Fibroblast of the aortic adventitia (primary cell): ENCODE data around the gene PRKG1. TPM values are rescaled to one million over a fixed set of nuclear protein-coding genes. Genes with fewer than 3 reads are reported as not detected.
"Not testable (repeated sequence)": the region's sequence is repeated elsewhere in the genome, so short reads cannot be mapped to it uniquely, and the experiment has no call there.

Source experiments
- DNase-seq: peaks from one replicate; pipeline ENCODE4 v3.0.0-alpha.2; 2010; ENCODE audit warnings: low read depth
- H3K4me3 ChIP-seq: 2 replicates; pipeline ENCODE4 v1.5.1; 2011; ENCODE audit warnings: low read depth, mild to moderate bottlenecking, control low read depth, low read length, moderate library complexity
- CTCF ChIP-seq: IDR thresholded peaks from 2 replicates; pipeline ENCODE4 v1.5.1; 2011; ENCODE audit warnings: mild to moderate bottlenecking, low read length, control low read depth, inconsistent platforms; ENCODE audit not compliant: insufficient read depth
- total RNA-seq: library from RNA; depleted of rRNA; stranded (reverse); fragments of >200 nt; gene quantifications from 2 replicates; pipeline ENCODE4 v1.2.3, GENCODE V29; 2012; ENCODE audit warnings: low replicate concordance

Gene PRKG1
- total RNA-seq, 1 donor: 45.6 TPM

- TF ChIP-seq CTCF: no peak
- no peak overlapping the region for H3K4me3 ChIP-seq
- no peak for DNase-seq
These were observed 359.7 kb downstream of the PRKG1 start for GRCh38 chr10:51433949-51434475.

GRCh38 chr10:51436805-51437204, 362.5 kb downstream of the PRKG1 start:
- TF ChIP-seq CTCF: no peak
- H3K4me3 ChIP-seq: no peak overlapping the region
- no peak for DNase-seq

- no peak overlapping the region for H3K4me3 ChIP-seq
- TF ChIP-seq CTCF: no peak
- DNase-seq: no peak
These were observed 365.4 kb downstream of the PRKG1 start for GRCh38 chr10:51439645-51440044.

- no peak overlapping the region for H3K4me3 ChIP-seq
- DNase-seq: no peak
- TF ChIP-seq CTCF: no peak
These were observed 371.3 kb downstream of the PRKG1 start for GRCh38 chr10:51445588-51445987.

GRCh38 chr10:51447119-51447518, 372.8 kb downstream of the PRKG1 start:
- TF ChIP-seq CTCF: no peak
- no peak overlapping the region for H3K4me3 ChIP-seq
- no peak for DNase-seq

- DNase-seq, H3K4me3 ChIP-seq: not testable (repeated sequence)
These were observed 381.5 kb downstream of the PRKG1 start for GRCh38 chr10:51455762-51456161.

GRCh38 chr10:51459476-51459875, 385.2 kb downstream of the PRKG1 start:
- TF ChIP-seq CTCF: no peak
- DNase-seq: peak; percentile 52
- no peak overlapping the region for H3K4me3 ChIP-seq
